Ovary (tissue), 9 donors: ENCODE data around the gene LRIT3. TPM values are rescaled to one million over a fixed set of nuclear protein-coding genes. Genes with fewer than 3 reads are reported as not detected.

Source experiments
- DNase-seq, 5 donors: peaks; one replicate each; pipeline ENCODE4 v3.0.0-alpha.2; 2019 to 2020
- H3K27ac ChIP-seq, 2 donors: fragments of 200-600 bp; one replicate each; pipeline versions ENCODE4 v1.5.1 to v1.8.0; 2019 to 2022
- H3K27me3 ChIP-seq: fragments of 200-600 bp; one replicate; pipeline ENCODE4 v1.8.0; 2022
- H3K36me3 ChIP-seq: fragments of 200-600 bp; sonication (generic); one replicate; pipeline ENCODE4 v1.5.1; 2019
- H3K4me1 ChIP-seq: one replicate; pipeline ENCODE4 v1.8.1; 2013; ENCODE audit warnings: mild to moderate bottlenecking, moderate library complexity; ENCODE audit not compliant: insufficient read depth
- H3K4me3 ChIP-seq: fragments of 200-600 bp; sonication (generic); one replicate; pipeline ENCODE4 v1.5.1; 2017
- H3K9me3 ChIP-seq, 2 donors: fragments of 200-600 bp in 1 of 2; sonication (generic) in 1 of 2; one replicate each; pipeline versions ENCODE4 v1.5.1 to v1.8.1; 2013 to 2019; ENCODE audit warnings: mild to moderate bottlenecking in 1 of 2, moderate library complexity in 1 of 2
- CTCF ChIP-seq, 3 donors: fragments of 450-650 bp in 2 of 3; fragments of 200-600 bp in 1 of 3; IDR thresholded peaks; one replicate each; pipeline versions ENCODE4 v1.5.1 to v1.8.0; 2016 to 2022; ENCODE audit warnings: antibody characterized with exemption in 3 of 3, mild to moderate bottlenecking in 1 of 3
- EP300 ChIP-seq: sonication (generic); formaldehyde crosslinking; IDR thresholded peaks from one replicate; pipeline ENCODE4 v1.6.1; 2017; ENCODE audit warnings: antibody characterized with exemption
- POLR2A ChIP-seq: fragments of 450-650 bp; IDR thresholded peaks from one replicate; pipeline ENCODE4 v1.6.1; 2017; ENCODE audit warnings: antibody characterized with exemption, mild to moderate bottlenecking, moderate library complexity
- WGBS, 3 donors: extraction: QIAGEN DNeasy Blood & Tissue Kit in 1 of 3; methylation state at CpG; one replicate each; pipeline versions ENCODE4 v1.1.5 to v1.1.7; 2013 to 2017; 5-methylcytosine and 5-hydroxymethylcytosine counted together
- intact Hi-C, 4 donors: fragments of 100-400 bp; cut with DNase I; formaldehyde crosslinking; loops; one replicate each; pipeline versions ENCODE4 v1.11.0 to v1.15.1; 2022 to 2023
- polyA plus RNA-seq, 2 donors: library from polyadenylated mRNA; stranded (reverse); fragments of 200-250 nt in 1 of 2; fragments of 350-450 nt in 1 of 2; fragmentation: Illumina TruSeq in 1 of 2; extraction: RNeasy Lipid Tissue Mini Kit (QIAGEN cat#74804) in 1 of 2; gene quantifications; one replicate each; pipeline ENCODE4 v1.2.3, GENCODE V29; 2013 to 2014
- total RNA-seq, 7 donors: library from RNA; depleted of rRNA in 2 of 7; stranded (reverse); fragments of >200 nt in 2 of 7; fragmentation: NEBNext Ultra II Directional in 3 of 7; extraction: Animal tissue kit (Norgen Biotek cat#: 25700) in 3 of 7; gene quantifications; one replicate each; pipeline versions ENCODE4 v1.1.0 to v1.2.4, GENCODE V29; 2016 to 2023
- donor health status: DM: no; HTN: no; CAD: no; lungs with moderate emphysema.
- donor health status: DM: no; HTN: no; CAD: no.
- donor health status: Bipolar disorder and iron deficiency.
- donor health status: DM: yes; HTN: yes; CAD: no.
- donor health status: DM: no; HTN: no; CAD: no.
- donor health status: DM: yes; HTN: yes; CAD: no.

The LRIT3 gene
- total and polyA plus RNA-seq, 9 donors: 0.02 to 0.35 (median 0.11) TPM; not detected in 1

GRCh38 chr4:109861271-109861670 is 13.4 kb downstream of the LRIT3 start:
- no peak for DNase-seq
- no peaks in the 10 kb centered on the region for H3K36me3 ChIP-seq
- H3K27ac ChIP-seq: no peak overlapping the region
- no peaks in the 10 kb centered on the region for H3K9me3 ChIP-seq
- whole genome bisulfite sequencing, 3 donors: 94 to 99% (median 98%) methylated on average over 2 of the region's 2 CpGs
- H3K4me1 ChIP-seq: no peaks in the 10 kb centered on the region
- intact Hi-C loops: no loop called here
- H3K4me3 ChIP-seq: no peak overlapping the region
- TF ChIP-seq CTCF (IDR thresholded peaks at IDR 0.05): no peak
- no peak for TF ChIP-seq POLR2A
- TF ChIP-seq EP300: no peak
- H3K27me3 ChIP-seq: no peaks in the 10 kb centered on the region

GRCh38 chr4:109861916-109862511 is 14.1 kb downstream of the LRIT3 start:
- no peak for DNase-seq
- no peaks in the 10 kb centered on the region for H3K4me1 ChIP-seq
- intact Hi-C loops: no loop called here
- no peaks in the 10 kb centered on the region for H3K36me3 ChIP-seq
- H3K27me3 ChIP-seq: no peaks in the 10 kb centered on the region
- no peaks in the 10 kb centered on the region for H3K9me3 ChIP-seq
- no peak overlapping the region for H3K27ac ChIP-seq
- TF ChIP-seq CTCF (IDR thresholded peaks at IDR 0.05) (no peak), EP300 (no peak), POLR2A (no peak)
- H3K4me3 ChIP-seq: no peak overlapping the region
- WGBS, 3 donors: 80 to 86% (median 85%) methylated on average over 3 of the region's 3 CpGs

- Histone ChIP-seq H3K36me3 (no peaks in the 10 kb centered on the region), H3K27ac (no peak overlapping the region), H3K4me3 (no peak overlapping the region), H3K9me3 (no peaks in the 10 kb centered on the region), H3K27me3 (no peaks in the 10 kb centered on the region), H3K4me1 (no peaks in the 10 kb centered on the region)
- intact Hi-C loops: no loop called here
- TF ChIP-seq EP300 (no peak), CTCF (IDR thresholded peaks at IDR 0.05) (no peak), POLR2A (no peak)
- DNase-seq: no peak
Observed at GRCh38 chr4:109864134-109864533, 16.2 kb downstream of the LRIT3 start.

GRCh38 chr4:109870061-109870460 is 22.2 kb downstream of the LRIT3 start:
- intact Hi-C loops: no loop called here
- DNase-seq: no peak
- H3K27me3 ChIP-seq: no peaks in the 10 kb centered on the region
- no peaks in the 10 kb centered on the region for H3K4me1 ChIP-seq
- no peak for TF ChIP-seq EP300
- no peak for TF ChIP-seq POLR2A
- TF ChIP-seq CTCF (IDR thresholded peaks at IDR 0.05): no peak
- no peaks in the 10 kb centered on the region for H3K9me3 ChIP-seq
- no peak overlapping the region for H3K4me3 ChIP-seq
- H3K27ac ChIP-seq: no peak overlapping the region
- no peaks in the 10 kb centered on the region for H3K36me3 ChIP-seq
- 95 to 97% (median 97%) methylated on average over 5 of the region's 5 CpGs for whole genome bisulfite sequencing, 3 donors
